Mucosa of rectum (tissue), 2 donors: ENCODE measurements around the gene CFAP69.

ENCODE experiments used
- H3K27ac ChIP-seq, 2 donors: one replicate each; pipeline ENCODE4 v1.7.0; 2013; ENCODE audit warnings: inconsistent platforms in 2 of 2, low read depth in 2 of 2, low read length in 2 of 2
- H3K27me3 ChIP-seq, 2 donors: one replicate each; pipeline ENCODE4 v1.7.0; 2013; ENCODE audit warnings: low read length in 2 of 2; ENCODE audit not compliant: control insufficient read depth in 2 of 2, insufficient read depth in 2 of 2
- H3K36me3 ChIP-seq, 2 donors: one replicate each; pipeline ENCODE4 v1.7.0; 2013; ENCODE audit warnings: low read length in 2 of 2; ENCODE audit not compliant: control insufficient read depth in 2 of 2, insufficient read depth in 2 of 2
- H3K4me1 ChIP-seq, 2 donors: one replicate each; pipeline ENCODE4 v1.7.0; 2013; ENCODE audit warnings: low read length in 2 of 2, mild to moderate bottlenecking in 1 of 2; ENCODE audit not compliant: control insufficient read depth in 2 of 2, insufficient read depth in 2 of 2
- H3K4me3 ChIP-seq, 2 donors: one replicate each; pipeline ENCODE4 v1.7.0; 2013; ENCODE audit warnings: low read length in 2 of 2
- H3K9ac ChIP-seq, 2 donors: one replicate each; pipeline ENCODE4 v1.7.0; 2013; ENCODE audit warnings: low read length in 2 of 2, low read depth in 1 of 2, mild to moderate bottlenecking in 1 of 2
- H3K9me3 ChIP-seq, 2 donors: one replicate each; pipeline ENCODE4 v1.7.0; 2013; ENCODE audit warnings: low read length in 2 of 2; ENCODE audit not compliant: control insufficient read depth in 2 of 2
- donor health status: healthy.
- donor health status: Normal muscosa, but diverticular disease.

Gene CFAP69, protein sequence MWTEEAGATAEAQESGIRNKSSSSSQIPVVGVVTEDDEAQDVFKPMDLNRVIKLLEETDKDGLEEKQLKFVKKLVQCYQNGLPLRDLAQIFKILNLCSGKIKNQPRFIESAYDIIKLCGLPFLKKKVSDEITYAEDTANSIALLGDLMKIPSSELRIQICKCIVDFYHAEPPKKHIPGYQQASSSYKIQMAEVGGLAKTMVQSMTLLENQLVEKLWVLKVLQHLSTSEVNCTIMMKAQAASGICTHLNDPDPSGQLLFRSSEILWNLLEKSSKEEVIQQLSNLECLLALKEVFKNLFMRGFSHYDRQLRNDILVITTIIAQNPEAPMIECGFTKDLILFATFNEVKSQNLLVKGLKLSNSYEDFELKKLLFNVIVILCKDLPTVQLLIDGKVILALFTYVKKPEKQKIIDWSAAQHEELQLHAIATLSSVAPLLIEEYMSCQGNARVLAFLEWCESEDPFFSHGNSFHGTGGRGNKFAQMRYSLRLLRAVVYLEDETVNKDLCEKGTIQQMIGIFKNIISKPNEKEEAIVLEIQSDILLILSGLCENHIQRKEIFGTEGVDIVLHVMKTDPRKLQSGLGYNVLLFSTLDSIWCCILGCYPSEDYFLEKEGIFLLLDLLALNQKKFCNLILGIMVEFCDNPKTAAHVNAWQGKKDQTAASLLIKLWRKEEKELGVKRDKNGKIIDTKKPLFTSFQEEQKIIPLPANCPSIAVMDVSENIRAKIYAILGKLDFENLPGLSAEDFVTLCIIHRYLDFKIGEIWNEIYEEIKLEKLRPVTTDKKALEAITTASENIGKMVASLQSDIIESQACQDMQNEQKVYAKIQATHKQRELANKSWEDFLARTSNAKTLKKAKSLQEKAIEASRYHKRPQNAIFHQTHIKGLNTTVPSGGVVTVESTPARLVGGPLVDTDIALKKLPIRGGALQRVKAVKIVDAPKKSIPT

GRCh38 chr7:90244909-90245851, at the start of gene CFAP69:
Gene CFAP69, plus strand, starts transcription at chr7:90245174. Its CDS starts 251 bp downstream, at chr7:90245425.
- Histone ChIP-seq H3K27ac (no peak within 1 kb of the TSS), H3K4me3 (peak within 1 kb of the TSS; percentile 89 to 93), H3K9me3 (no peaks in the 10 kb centered on the region), H3K4me1 (peaks cover 11 to 21% of the 10 kb centered on the region in 2 donors), H3K9ac (peak within 1 kb of the TSS; percentile 78 to 80), H3K27me3 (no peaks in the 10 kb centered on the region), H3K36me3 (no peaks in the 10 kb centered on the region)

DNA sequence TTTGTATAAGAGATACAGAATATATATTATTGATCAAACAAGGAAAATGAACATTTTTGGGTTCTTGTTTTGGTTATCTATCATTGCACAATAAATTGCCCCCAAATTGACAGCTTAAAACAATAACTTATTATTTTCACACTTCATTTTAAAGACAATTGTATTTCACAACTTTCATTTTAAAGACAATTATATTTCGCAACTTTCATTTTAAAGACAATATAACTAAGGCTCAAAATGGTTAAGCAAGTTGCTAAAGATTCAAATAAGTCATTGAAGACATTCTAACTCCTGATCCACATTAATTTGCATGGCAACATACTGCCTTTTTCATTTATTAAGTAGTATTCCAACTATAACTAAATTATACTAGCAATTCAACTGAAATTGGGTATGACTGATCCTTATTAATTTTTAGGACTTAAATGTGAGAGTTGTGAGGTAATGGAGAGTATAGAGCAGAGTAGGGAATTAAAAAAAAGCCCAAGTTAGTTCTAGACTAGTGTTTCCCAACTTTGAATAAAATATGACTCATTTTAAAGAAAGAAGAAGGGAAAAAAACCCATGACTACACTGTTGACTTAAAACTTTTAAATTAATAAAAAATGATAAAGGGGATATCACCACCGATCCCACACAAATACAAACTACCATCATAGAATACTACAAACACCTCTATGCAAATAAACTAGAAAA, 43.3 kb upstream of the CFAP69 start:
- Histone ChIP-seq H3K9me3 (no peaks in the 10 kb centered on the region), H3K9ac (no peak overlapping the region), H3K4me3 (no peak overlapping the region), H3K36me3 (no peaks in the 10 kb centered on the region), H3K4me1 (no peaks in the 10 kb centered on the region), H3K27me3 (no peaks in the 10 kb centered on the region), H3K27ac (no peak overlapping the region)

DNA sequence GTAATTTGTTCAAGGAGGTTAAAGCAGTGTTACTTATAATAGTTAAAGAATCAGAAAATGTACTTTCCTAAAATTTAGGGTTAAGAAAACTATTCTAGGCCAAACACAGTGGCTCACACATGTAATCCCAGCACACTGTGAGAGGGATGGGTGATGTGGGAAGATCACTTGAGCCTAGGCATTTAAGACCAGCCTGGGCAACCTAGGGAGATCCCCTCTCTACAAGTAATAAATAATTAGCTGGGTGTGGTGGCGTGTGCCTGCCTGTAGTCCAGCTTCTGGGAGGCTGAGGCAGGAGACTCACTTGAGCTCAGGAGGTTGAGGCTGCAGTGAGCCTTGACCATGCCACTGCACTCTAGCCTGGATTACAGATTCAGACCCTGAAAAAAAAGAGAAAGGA, 37.0 kb upstream of the CFAP69 start:
- no peak overlapping the region for H3K9ac ChIP-seq
- H3K4me3 ChIP-seq = no peak overlapping the region
- H3K27me3 ChIP-seq = no peaks in the 10 kb centered on the region
- peaks cover 1 to 5% of the 10 kb centered on the region in 2 donors for H3K4me1 ChIP-seq
- no peak overlapping the region for H3K27ac ChIP-seq
- H3K9me3 ChIP-seq = no peaks in the 10 kb centered on the region
- H3K36me3 ChIP-seq = no peaks in the 10 kb centered on the region

DNA sequence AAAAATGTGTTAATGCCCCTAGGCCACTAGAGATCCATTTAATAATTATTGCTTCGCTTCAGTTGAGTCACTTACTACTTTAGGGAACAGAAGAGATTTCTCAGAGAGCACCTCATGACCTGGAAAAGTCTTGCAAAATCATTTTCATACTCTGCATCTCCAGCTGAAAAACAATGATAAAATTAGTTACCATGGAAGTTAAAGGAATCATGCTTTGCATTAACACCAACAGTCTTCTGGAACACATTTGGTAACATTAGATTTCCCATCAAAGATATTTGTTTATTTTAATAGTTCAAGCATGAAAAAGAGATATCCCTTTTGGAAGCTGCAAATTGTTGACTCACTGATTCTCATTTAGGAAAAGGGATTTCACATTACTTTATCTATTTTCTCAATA, 35.2 kb upstream of the CFAP69 start:
- H3K4me1 ChIP-seq = peaks cover 3 to 5% of the 10 kb centered on the region in 2 donors
- H3K9ac ChIP-seq = no peak overlapping the region
- H3K36me3 ChIP-seq = no peaks in the 10 kb centered on the region
- no peak overlapping the region for H3K4me3 ChIP-seq
- H3K9me3 ChIP-seq = no peaks in the 10 kb centered on the region
- H3K27ac ChIP-seq = no peak overlapping the region
- H3K27me3 ChIP-seq = no peaks in the 10 kb centered on the region

DNA sequence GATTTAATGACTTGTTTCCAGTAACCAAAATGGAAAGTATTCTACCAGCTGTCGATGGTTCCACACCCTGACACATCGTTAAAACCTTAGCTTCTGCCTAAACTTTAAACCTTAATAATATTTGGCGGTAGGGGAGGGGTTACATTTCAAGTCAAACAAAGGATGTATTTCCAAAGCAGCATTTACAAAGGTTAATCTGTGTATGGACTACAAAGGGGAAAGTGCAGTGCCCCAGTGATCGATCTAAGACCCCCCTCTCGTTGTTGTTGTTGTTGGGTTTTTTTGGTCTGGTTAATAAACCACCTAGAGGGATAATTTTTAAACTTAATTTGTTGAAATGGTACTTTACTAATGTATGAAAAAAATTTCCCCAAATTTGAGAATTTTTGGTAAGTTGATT, 34.5 kb upstream of the CFAP69 start:
- no peaks in the 10 kb centered on the region for H3K27me3 ChIP-seq
- no peak overlapping the region for H3K27ac ChIP-seq
- H3K4me3 ChIP-seq = no peak overlapping the region
- H3K9me3 ChIP-seq = no peaks in the 10 kb centered on the region
- no peak overlapping the region for H3K9ac ChIP-seq
- H3K36me3 ChIP-seq = no peaks in the 10 kb centered on the region
- peaks cover 3 to 5% of the 10 kb centered on the region in 2 donors for H3K4me1 ChIP-seq

DNA sequence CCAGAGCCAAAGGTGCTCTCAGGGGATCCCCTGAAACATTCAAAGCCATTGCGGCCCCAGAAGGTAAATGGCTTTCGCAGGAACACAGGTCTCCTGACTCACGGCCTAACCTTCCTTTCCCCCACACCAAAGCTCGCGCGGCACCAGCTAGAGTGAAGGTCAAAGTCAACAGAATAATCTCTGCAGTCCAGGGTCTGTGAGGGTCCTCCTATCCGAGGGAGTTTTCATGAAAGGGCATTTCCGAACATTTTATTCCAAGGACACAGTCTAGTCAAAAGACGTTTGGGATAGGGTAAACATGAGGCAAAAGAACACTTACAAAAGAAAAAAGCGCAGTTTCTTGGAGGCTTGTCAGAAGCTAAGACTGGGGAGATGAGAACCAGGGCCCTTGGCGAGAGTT, 34.0 kb upstream of the CFAP69 start:
- peak overlapping the region; percentile 73 to 83 for H3K4me3 ChIP-seq
- H3K27ac ChIP-seq = peak overlapping the region; percentile 83 to 84

GRCh38 chr7:90211391-90212148, 33.4 kb upstream of the CFAP69 start, which contains the start of gene STEAP2:
Gene STEAP2, plus strand, starts transcription at chr7:90211740. Its CDS starts 13,343 bp downstream, at chr7:90225083.
- Histone ChIP-seq H3K36me3 (no peaks in the 10 kb centered on the region), H3K9ac (peak within 1 kb of the TSS; percentile 83 to 90), H3K4me3 (peak within 1 kb of the TSS; percentile 83 to 87), H3K27ac (peak within 1 kb of the TSS; percentile 83 to 84), H3K9me3 (no peaks in the 10 kb centered on the region), H3K4me1 (peaks cover 3 to 5% of the 10 kb centered on the region in 2 donors), H3K27me3 (no peaks in the 10 kb centered on the region)

More for the DNA sequence above, 34.0 kb upstream of the CFAP69 start:
- Histone ChIP-seq H3K9me3 (no peaks in the 10 kb centered on the region), H3K4me1 (peaks cover 3 to 5% of the 10 kb centered on the region in 2 donors), H3K27me3 (no peaks in the 10 kb centered on the region), H3K9ac (peak overlapping the region; percentile 80 to 90), H3K36me3 (no peaks in the 10 kb centered on the region)

DNA sequence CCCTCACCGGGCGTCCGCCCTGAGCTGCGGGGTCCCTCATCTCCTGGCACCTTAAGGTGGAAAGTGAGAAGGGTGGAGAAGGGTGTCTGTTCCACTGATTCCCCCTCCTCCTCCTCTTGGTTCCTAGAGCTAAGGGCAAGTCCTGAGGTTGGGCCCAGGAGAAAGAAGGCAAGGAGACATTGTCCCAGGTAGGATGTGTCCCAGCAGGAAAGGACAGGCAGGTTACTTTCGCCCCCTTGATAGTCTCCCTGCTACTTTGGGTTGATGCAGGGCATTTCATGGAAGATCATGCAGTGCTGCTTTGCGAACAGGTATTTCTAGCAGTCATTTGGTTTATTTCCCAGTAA, 32.9 kb upstream of the CFAP69 start:
- H3K9me3 ChIP-seq = no peaks in the 10 kb centered on the region
- H3K27me3 ChIP-seq = no peaks in the 10 kb centered on the region
- peak overlapping the region; percentile 83 to 84 for H3K27ac ChIP-seq
- H3K9ac ChIP-seq = peak overlapping the region; percentile 83 to 90
- no peaks in the 10 kb centered on the region for H3K36me3 ChIP-seq
- peaks cover 3 to 5% of the 10 kb centered on the region in 2 donors for H3K4me1 ChIP-seq
- H3K4me3 ChIP-seq = peak overlapping the region; percentile 83 to 87
